Stimulated activated CD8-positive, alpha-beta memory T cell treated with anti-CD3 and anti-CD28 coated beads, Interleukin-2, amount 100 ng/mL, for 1 hour (primary cell): ENCODE results near the gene SMG9.
"Not testable (repeated sequence)": the region's sequence is repeated elsewhere in the genome, so short reads cannot be mapped to it uniquely, and the experiment has no call there.

ENCODE experiments used
- DNase-seq, 2 donors: peaks; one replicate each; pipeline ENCODE4 v3.0.0-alpha.2; 2020; ENCODE audit warnings: low read depth in 2 of 2

The SMG9 gene

GRCh38 chr19:43692877-43693276 is 61.9 kb downstream of the SMG9 start:
- DNase-seq = no peak

- no peak for DNase-seq
Observed at GRCh38 chr19:43692385-43692784, 62.4 kb downstream of the SMG9 start.

GRCh38 chr19:43691755-43692154 is 63.0 kb downstream of the SMG9 start:
- no peak for DNase-seq

- no peak for DNase-seq
Observed at GRCh38 chr19:43690890-43691289, 63.9 kb downstream of the SMG9 start.

- no peak for DNase-seq
Observed at GRCh38 chr19:43690444-43690843, 64.3 kb downstream of the SMG9 start.

- DNase-seq = no peak
Observed at GRCh38 chr19:43688059-43688701, 66.6 kb downstream of the SMG9 start.

- no peak for DNase-seq
Observed at GRCh38 chr19:43687660-43687997, 67.1 kb downstream of the SMG9 start.

GRCh38 chr19:43684326-43684725 is 70.4 kb downstream of the SMG9 start:
- no peak for DNase-seq

GRCh38 chr19:43683905-43684304 is 70.9 kb downstream of the SMG9 start:
- no peak for DNase-seq

GRCh38 chr19:43682824-43683661 is 71.7 kb downstream of the SMG9 start:
- DNase-seq = no peak

- not testable (repeated sequence) for DNase-seq
Observed at GRCh38 chr19:43682269-43682668, 72.5 kb downstream of the SMG9 start.

GRCh38 chr19:43681821-43682220 is 72.9 kb downstream of the SMG9 start:
- no peak for DNase-seq

- no peak for DNase-seq
Observed at GRCh38 chr19:43678512-43679261, 76.1 kb downstream of the SMG9 start.
